ENCODE measurements around the gene KCNG2.

Gene KCNG2

DNA sequence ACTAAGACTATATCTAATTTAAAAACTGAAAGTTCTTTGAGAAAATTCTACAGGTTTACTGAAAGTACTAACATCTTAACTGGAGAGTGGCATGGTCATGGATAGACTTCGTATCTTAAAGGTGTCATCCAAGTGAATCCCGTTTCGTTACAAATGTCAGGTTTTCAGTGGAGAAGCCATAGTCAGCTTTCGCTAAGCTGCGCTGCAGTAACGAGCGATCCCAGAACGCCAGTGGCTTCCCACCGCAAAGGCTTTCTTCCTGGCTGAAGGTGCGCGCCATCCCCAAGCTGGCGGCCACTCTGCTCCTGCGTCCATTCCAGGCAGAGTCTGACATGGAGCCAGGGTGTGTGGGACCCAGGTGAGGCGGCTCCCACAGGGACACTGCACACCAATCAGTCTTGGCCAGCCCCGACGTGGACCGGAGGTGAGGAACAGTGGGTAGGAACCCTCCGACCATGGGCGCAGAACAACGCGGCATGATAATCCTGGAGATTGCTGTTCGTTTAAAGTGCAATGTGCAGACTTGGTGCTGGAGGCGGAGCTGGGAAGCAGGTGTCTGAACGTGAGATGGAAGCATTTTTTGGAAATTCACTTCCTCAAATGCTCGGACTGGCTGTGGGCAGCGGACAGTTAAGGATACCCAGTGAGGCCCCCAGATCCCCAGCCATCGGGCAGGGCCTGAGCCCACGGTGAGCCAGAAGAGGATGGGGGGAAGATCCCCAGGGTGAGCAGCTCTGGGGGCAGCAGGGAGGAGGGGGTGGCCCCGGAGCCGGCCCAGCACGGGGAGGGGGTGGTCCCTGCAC lies 27.8 kb upstream of the KCNG2 start:
- DNase-seq, result no peak

- no peak for DNase-seq
These were observed 27.3 kb upstream of the KCNG2 start for GRCh38 chr18:79770501-79770815.

DNA sequence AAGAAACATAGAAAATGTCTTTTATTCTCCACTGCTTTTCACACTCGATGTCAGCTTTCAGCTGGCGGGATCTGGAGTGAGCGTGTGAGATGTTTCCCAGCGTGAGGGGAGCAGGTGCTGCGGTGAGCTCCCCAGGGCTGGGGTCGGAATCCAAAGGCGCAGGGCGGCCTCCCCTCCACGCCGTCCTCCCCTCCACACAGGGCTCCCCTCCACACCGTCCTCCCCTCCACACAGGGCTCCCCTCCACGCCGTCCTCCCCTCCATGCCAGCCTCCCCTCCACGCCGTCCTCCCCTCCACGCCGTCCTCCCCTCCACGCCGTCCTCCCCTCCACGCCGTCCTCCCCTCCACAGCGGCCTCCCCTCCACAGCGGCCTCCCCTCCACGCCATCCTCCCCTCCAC lies 26.9 kb upstream of the KCNG2 start:
- no peak for DNase-seq

DNA sequence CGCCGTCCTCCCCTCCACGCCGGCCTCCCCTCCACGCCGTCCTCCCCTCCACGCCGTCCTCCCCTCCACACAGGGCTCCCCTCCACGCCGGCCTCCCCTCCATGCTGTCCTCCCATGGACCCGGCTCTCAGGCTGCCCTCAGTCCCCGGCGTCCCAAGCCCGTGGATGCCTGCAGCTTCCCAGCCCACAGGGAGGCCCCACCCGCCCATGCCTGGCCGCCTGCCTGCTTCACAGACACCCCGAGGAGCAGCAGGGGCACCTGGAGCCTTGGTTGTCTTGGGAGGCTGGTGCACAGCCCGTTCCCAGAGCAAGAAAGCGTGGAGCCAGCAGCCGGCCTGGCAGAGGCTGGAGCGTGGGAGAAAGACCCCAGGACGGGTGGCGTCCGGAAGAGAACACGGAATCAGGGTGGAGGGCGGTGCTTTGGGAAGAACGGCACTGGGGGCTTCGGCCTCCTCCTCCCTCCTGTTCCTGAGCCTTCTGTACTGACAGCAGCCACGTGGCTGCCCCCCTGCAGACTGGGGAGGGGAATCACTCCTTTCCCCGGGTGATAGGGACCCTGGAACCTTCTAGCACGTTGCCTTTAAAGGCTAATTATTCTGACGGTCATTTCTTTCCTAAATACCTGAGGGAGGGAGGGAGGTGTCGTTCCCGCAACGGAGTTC lies 26.2 kb upstream of the KCNG2 start:
- DNase-seq, result no peak

GRCh38 chr18:79772108-79772864 lies 25.5 kb upstream of the KCNG2 start:
- DNase-seq, result no peak

DNA sequence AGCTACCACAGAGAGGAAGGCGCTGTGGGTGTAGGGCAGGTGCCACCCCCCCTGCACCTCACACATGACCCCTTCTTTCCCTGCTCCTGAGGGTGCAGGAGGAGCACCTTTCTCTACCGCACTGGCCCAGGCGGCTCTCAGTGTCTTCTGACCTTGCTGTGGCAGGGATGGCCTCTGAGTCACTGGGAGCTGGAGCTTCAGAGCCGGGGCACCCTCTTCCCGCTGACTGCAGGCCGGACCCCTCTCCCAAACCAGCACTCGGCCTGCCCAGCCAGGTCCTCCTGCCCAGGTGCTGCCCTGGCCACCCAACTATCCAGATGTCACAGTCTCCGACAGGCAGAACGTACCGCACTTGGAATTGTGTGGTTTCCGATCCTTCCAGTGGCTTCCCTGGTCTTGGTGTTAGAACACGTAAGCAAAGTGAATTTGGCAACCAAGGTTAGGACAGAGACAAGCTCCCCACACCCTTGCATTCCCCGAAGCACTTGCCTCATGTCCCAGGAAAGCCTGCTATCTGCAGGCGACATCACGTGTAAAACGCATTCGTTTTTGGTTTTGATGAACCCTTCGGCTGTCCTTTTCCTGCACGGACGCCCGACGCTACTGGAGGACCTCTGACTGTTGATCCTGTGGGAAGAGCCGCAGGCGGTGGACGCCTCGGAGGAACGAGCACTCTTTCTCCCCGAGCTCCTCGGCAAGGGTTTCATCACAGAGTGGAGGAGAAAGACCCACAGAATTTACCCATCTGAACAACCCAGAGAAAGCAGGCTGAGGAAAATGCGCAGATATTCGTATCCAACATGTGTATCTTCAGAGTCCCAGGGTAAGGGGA lies 24.7 kb upstream of the KCNG2 start:
- no peak for DNase-seq

- no peak for DNase-seq
These were observed 23.6 kb upstream of the KCNG2 start for GRCh38 chr18:79774111-79774510.

GRCh38 chr18:79775441-79776221 lies 22.1 kb upstream of the KCNG2 start:
- no peak for DNase-seq

DNA sequence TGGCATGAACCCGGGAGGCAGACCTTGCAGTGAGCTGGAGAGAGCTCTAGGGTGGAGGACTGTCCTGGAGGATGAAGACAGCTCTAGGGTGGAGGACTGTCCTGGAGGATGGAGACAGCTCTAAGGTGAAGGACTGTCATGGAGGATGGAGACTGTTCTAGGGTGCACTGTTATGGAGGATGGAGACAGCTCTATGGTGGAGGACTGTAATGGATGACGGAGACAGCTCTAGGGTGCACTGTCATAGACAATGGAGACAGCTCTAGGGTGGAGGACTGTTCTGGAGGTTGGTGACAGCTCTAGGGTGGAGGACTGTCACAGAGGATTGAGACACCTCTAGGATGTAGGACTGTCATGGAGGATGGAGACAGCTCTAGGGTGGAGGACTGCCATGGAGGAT lies 21.1 kb upstream of the KCNG2 start:
- no peak for DNase-seq

DNA sequence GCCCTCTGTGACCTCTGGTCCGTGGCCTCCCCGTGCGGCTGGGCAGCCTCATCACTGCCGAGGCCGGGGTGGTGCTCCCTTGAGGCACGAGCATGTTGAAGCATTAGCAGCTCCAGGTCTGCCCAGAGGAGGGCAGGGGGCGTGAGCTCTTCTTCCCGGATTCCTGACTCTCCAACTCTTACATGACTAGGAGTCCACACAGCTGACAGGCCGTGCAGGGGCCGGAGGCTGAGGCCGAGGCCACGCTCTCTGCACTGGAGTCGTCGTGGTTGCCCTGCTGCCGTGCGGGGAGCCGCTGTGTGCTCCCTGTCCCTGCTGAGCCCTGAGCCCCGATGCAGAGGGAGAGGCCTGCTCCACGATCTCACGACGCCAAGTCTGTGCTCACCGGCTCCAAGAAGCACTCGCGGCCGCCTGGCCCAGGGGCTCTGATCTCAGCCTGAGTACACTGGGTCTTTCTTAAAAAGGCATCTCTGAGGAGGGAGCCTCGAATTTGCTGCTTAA lies 19.4 kb upstream of the KCNG2 start:
- DNase-seq, result no peak

GRCh38 chr18:79779021-79779699 lies 18.6 kb upstream of the KCNG2 start:
- DNase-seq, result no peak

DNA sequence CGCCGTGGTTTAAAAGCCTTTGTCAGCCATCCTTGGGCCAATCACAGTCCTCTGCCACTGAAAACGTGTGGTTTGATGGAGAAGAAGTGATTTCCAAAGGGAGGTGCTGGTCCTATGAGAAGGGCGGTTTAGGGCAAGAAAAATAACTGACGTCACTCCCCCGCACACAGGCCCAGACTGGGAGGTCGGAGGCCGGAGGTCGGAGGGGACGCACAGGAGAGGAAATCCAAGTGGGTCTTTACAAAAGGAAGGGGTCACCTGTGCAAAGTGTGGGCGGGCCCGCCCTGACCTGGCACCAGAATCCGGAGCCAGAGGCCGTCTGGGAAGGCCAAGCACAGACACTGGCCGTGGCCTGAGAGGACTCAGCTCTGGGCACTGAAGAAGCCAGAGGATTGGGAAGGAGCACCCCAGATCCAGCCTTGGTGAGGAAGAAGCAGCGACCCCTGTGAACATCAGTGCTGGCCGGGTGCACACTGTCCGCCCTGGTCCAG lies 18.0 kb upstream of the KCNG2 start:
- no peak for DNase-seq

DNA sequence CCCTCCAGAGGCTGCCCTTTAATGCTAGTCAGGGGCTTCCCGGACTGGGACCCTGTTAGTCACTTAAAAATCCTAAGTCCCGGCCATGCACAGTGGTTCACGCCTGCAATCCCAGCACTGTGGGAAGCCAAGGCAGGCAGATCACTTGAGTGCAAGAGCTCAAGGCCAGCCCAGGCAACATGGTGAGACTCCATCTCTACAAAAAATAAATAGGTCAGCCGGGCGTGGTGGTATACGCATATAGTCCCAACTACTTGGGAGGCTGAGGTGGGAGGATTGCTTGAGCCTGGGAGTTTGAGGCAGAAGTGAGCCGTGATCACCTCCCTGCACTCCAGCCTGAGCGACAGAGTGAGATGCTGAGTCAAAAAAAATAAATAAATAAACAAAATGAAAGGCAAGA lies 17.2 kb upstream of the KCNG2 start:
- DNase-seq, result no peak

DNA sequence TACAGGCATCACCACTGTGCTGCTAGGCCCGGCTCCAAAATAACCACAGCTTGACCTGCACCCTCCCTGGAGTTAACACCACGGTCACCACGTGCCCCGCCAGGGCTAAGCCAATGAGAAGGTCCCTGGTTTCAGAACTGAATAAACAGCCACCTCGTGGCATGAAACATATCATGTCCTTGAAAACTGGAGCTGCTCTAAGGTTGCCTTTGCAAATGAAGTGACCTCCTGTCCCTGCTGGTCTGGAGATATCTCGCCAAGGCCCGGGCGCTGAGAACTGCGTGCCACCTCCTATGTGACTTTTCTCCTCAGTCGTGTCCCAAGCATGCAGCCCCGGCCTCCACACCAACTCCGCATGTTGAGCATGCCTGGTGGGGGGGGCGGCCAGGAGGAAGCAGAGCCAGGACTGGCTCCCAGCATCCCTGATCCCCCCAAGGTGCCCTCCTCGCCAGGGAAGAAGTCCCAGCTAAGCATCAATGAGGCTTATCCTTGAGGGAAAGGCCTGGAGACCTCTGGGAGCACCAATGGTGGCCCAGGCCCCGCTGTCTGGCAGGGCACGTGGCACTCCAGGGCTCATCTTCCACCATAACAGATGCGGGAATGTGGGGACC lies 16.3 kb upstream of the KCNG2 start:
- DNase-seq, result no peak

GRCh38 chr18:79782566-79783308 lies 15.0 kb upstream of the KCNG2 start:
- DNase-seq, result no peak

DNA sequence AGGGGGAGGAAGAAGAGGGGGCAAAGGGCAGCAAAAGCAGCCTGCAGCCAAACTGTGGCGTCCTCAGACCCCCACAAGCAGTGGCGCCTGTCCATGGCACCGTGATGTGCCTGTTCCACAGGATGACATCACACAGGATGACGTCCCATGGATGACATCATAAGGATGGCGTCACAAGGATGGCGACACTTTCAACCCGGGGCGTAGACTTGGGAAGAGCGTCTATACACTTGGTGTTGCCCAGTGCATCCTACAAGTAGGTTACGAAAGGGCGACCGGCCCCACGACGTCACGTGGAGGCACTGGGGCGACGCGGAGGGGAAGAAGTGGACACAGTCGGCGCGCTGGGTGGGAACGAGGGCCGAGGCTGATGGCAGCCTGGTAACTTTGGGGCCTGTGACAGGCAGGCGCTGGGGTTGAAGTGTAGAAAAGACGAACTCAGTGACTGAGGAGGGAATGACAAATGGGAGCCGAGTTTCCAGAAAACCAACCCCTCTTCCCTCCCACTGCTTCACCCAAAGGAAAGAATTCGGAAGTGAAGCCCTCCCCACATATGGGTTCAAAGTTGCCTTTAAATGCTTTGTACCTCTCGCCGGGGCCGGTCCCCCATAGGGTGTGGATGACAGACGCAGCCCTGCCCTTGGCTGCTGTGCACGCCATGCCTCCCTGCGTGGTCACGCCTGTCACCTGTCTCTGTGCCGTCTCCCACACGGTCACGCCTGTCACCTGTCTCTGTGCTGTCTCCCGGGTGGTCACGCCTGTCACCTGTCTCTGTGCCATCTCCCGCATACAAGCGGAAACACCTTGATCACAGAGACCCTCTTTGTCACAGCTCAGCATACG lies 13.4 kb upstream of the KCNG2 start:
- DNase-seq, result no peak

DNA sequence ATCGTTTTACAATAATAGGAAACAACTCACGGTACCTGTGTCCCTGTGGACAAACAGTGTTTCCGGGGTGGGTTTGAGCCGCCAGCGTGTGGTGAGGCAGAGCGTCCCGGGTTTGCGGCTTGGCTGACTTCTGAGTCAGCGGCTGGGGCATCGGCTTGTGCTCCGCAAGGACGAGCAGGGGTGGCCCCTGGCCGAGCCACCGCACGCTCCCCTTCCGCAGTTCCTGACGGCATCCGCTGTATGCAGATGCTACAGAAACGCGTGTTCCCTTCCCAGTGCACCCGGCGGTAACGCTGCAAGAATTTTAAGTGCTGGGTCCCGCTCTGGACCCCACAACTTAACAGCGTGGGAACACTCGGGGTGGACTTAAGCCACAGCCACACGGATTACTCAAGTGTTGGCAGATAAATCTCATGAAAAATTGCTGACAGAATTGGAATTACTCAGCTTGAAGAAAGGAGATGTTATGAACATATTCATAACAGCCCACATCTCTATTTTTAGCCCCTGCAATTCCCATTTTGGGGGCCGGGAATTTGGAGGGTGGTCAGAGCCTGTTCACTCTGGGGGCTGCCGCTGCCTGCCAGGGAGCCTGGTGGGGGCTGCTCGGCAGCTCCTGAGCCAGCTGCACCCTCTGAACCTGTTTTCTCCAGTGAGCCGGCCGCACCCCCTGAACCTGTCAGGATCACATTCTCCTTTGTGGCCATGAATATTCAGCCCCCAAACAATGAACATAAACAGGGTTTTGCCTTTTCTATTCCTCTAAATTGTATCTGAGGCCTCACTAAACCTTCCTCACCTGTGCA lies 12.6 kb upstream of the KCNG2 start:
- DNase-seq, result no peak

DNA sequence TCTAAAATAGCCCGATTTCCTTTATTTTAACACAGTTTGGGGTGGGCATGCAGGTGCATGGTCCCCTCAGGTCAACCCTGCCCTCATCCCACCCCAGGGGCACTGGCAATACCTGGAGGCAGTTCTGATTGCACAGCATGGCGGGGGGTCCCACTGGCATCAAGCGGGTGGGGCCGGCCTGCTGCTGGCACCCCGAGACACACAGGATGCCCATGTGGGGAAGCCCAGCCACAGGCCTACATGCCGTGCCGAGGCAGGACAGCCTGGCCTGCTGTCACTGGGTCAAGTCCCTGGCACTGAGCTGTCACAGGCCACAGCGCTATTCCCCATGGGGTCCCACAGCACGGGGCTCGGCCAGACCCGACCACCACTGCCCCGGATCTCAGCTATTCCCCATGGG lies 11.9 kb upstream of the KCNG2 start:
- no peak for DNase-seq
